ENCODE measurements around the gene IGSF10.
"Not testable (repeated sequence)": the region's sequence is repeated elsewhere in the genome, so short reads cannot be mapped to it uniquely, and the experiment has no call there.

The IGSF10 gene, protein sequence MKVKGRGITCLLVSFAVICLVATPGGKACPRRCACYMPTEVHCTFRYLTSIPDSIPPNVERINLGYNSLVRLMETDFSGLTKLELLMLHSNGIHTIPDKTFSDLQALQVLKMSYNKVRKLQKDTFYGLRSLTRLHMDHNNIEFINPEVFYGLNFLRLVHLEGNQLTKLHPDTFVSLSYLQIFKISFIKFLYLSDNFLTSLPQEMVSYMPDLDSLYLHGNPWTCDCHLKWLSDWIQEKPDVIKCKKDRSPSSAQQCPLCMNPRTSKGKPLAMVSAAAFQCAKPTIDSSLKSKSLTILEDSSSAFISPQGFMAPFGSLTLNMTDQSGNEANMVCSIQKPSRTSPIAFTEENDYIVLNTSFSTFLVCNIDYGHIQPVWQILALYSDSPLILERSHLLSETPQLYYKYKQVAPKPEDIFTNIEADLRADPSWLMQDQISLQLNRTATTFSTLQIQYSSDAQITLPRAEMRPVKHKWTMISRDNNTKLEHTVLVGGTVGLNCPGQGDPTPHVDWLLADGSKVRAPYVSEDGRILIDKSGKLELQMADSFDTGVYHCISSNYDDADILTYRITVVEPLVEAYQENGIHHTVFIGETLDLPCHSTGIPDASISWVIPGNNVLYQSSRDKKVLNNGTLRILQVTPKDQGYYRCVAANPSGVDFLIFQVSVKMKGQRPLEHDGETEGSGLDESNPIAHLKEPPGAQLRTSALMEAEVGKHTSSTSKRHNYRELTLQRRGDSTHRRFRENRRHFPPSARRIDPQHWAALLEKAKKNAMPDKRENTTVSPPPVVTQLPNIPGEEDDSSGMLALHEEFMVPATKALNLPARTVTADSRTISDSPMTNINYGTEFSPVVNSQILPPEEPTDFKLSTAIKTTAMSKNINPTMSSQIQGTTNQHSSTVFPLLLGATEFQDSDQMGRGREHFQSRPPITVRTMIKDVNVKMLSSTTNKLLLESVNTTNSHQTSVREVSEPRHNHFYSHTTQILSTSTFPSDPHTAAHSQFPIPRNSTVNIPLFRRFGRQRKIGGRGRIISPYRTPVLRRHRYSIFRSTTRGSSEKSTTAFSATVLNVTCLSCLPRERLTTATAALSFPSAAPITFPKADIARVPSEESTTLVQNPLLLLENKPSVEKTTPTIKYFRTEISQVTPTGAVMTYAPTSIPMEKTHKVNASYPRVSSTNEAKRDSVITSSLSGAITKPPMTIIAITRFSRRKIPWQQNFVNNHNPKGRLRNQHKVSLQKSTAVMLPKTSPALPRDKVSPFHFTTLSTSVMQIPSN (N-terminal part only)

DNA sequence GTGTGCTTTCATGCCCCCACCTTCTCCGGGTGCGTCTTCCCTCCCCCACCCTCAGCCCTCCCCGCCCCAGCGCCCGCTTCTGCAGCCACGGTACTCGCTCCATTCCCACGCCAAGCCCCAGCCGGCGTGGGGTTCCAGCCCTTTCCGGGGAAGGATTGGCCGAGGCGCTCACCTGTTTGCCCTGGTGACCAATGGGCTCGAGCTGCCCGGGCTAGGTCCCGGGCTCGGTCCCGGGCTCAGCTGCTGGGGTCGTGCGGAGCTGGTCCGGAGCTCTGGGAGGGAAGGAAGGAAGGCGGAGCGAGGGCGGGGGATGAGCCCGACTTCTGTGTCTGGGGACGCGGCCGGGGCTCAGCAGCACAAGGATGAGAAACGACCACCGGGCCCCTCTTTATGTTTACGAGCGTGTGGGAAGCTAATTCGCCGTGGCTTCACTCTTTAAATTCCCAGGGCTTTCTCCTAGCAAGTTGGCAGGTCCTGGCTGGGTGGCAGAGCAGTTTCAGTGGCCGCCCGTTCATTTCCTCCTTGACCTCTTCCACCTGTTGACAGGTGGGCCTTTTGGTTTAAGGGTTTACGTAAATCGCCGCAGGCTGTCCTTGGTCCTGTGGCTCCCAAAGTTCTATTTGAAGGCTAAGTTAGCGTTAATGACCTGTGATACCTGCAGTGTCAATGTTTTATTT is at the start of gene IGSF10:
Gene IGSF10 (minus strand): TSS at position 288 of the 677 bp plus-strand sequence. CDS start 2,352 bp downstream, outside the sequence.
- Histone ChIP-seq H3K36me3 (replicated peaks) (no peaks in the 10 kb centered on the region), H3K27me3 (replicated peaks) (no peaks in the 10 kb centered on the region), H3K27ac (no peak within 1 kb of the TSS), H3K4me3 (ENCODE audit: low read depth, low read length) (peak within 1 kb of the TSS; percentile 60)
- DNase-seq, result no peak
- in situ Hi-C loops (cut with HindIII; ENCODE audit: low pct_ligation_motif_present, low sequenced_read_pairs), result no loop called here
- TF ChIP-seq, protein P1, sequence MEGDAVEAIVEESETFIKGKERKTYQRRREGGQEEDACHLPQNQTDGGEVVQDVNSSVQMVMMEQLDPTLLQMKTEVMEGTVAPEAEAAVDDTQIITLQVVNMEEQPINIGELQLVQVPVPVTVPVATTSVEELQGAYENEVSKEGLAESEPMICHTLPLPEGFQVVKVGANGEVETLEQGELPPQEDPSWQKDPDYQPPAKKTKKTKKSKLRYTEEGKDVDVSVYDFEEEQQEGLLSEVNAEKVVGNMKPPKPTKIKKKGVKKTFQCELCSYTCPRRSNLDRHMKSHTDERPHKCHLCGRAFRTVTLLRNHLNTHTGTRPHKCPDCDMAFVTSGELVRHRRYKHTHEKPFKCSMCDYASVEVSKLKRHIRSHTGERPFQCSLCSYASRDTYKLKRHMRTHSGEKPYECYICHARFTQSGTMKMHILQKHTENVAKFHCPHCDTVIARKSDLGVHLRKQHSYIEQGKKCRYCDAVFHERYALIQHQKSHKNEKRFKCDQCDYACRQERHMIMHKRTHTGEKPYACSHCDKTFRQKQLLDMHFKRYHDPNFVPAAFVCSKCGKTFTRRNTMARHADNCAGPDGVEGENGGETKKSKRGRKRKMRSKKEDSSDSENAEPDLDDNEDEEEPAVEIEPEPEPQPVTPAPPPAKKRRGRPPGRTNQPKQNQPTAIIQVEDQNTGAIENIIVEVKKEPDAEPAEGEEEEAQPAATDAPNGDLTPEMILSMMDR (IDR thresholded peaks at IDR 0.05; ENCODE audit: low read depth, low read length, missing control alignments), result no peak

DNA sequence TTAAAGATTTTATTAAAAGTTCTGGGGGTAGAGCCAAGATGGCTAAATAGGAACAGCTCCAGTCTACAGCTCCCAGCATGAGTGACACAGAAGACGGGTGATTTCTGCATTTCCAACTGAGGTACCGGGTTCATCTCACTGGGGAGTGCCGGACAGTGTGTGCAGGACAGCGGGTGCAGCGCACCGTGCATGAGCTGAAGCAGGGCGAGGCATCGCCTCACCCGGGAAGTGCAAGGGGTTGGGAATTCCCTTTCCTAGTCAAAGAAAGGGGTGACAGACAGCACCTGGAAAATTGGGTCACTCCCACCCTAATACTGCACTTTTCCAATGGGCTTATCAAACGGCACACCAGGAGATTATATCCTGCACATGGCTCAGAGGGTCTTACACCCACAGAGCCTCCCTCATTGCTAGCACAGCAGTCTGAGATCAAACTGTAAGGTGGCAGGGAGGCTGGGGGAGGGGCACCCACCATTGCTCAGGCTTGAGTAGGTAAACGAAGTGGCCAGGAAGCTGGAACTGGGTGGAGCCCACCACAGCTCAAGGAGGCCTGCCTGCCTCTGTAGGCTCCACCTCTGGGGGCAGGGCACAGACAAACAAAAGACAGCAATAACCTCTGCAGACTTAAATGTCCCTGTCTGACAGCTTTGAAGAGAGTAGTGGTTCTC is 48.7 kb upstream of the IGSF10 start:
- H3K27me3 ChIP-seq (replicated peaks); in situ Hi-C loops (cut with HindIII; ENCODE audit: low pct_ligation_motif_present, low sequenced_read_pairs); H3K4me3 ChIP-seq (ENCODE audit: low read depth, low read length); H3K36me3 ChIP-seq (replicated peaks); H3K27ac ChIP-seq; DNase-seq: not testable (repeated sequence)

GRCh38 chr3:151504606-151505005 is 43.7 kb upstream of the IGSF10 start:
- Histone ChIP-seq H3K27ac (no peak overlapping the region), H3K27me3 (replicated peaks) (no peaks in the 10 kb centered on the region), H3K4me3 (ENCODE audit: low read depth, low read length) (no peak overlapping the region), H3K36me3 (replicated peaks) (no peaks in the 10 kb centered on the region)
- DNase-seq, result no peak
- in situ Hi-C loops (cut with HindIII; ENCODE audit: low pct_ligation_motif_present, low sequenced_read_pairs), result no loop called here
- TF ChIP-seq, protein P1 (IDR thresholded peaks at IDR 0.05; ENCODE audit: low read depth, low read length, missing control alignments), result no peak

GRCh38 chr3:151503074-151503473 is 42.2 kb upstream of the IGSF10 start:
- H3K27ac ChIP-seq, result no peak overlapping the region
- DNase-seq, result no peak
- H3K27me3 ChIP-seq (replicated peaks), result no peaks in the 10 kb centered on the region
- no peak overlapping the region for H3K4me3 ChIP-seq (ENCODE audit: low read depth, low read length)
- H3K36me3 ChIP-seq (replicated peaks), result no peaks in the 10 kb centered on the region
- in situ Hi-C loops (cut with HindIII; ENCODE audit: low pct_ligation_motif_present, low sequenced_read_pairs), result no loop called here
- TF ChIP-seq, protein P1 (IDR thresholded peaks at IDR 0.05; ENCODE audit: low read depth, low read length, missing control alignments), result no peak

- no peak for DNase-seq
- H3K4me3 ChIP-seq (ENCODE audit: low read depth, low read length), result no peak overlapping the region
- TF ChIP-seq, protein P1 (IDR thresholded peaks at IDR 0.05; ENCODE audit: low read depth, low read length, missing control alignments), result no peak
- H3K27ac ChIP-seq, result no peak overlapping the region
- in situ Hi-C loops (cut with HindIII; ENCODE audit: low pct_ligation_motif_present, low sequenced_read_pairs), result no loop called here
- H3K36me3 ChIP-seq (replicated peaks), result no peaks in the 10 kb centered on the region
- no peaks in the 10 kb centered on the region for H3K27me3 ChIP-seq (replicated peaks)
Observed at GRCh38 chr3:151501923-151502632, 41.2 kb upstream of the IGSF10 start.
